ENCODE results near the gene CD44.

- no peak for TF ChIP-seq OSR1 (CRISPR knock-in tag; IDR thresholded peaks at IDR 0.05)
- no peak for TF ChIP-seq SNAI2 (CRISPR knock-in tag; IDR thresholded peaks at IDR 0.05)
- no peak for TF ChIP-seq CREB5 (CRISPR knock-in tag; IDR thresholded peaks at IDR 0.05; ENCODE audit: low read depth)
- no peak for TF ChIP-seq BACH2 (CRISPR knock-in tag; IDR thresholded peaks at IDR 0.05; ENCODE audit: borderline replicate concordance)
- no peak for TF ChIP-seq RARB (CRISPR knock-in tag; IDR thresholded peaks at IDR 0.05)
- no peak for TF ChIP-seq TSHZ2 (CRISPR knock-in tag; IDR thresholded peaks at IDR 0.05)
These were observed 22.7 kb upstream of the CD44 start for GRCh38 chr11:35116245-35116644.
